HEK293 (cell line): Measurements from ENCODE around the gene SH3BGR.

Experiments
- CTCF ChIA-PET: fragments of 350-600 bp; formaldehyde crosslinking; extraction: SDS; loops from one replicate; lab custom pipeline; 2021; ENCODE audit warnings: antibody characterized with exemption; lab: Yijun Ruan, JAX
- POLR2A ChIA-PET: fragments of 300-600 bp; formaldehyde crosslinking; extraction: SDS; loops from one replicate; lab custom pipeline; 2020; ENCODE audit warnings: antibody characterized with exemption, inconsistent platforms; lab: Yijun Ruan, JAX
- H3K27ac ChIP-seq: fragments of 200-500 bp; sonication (Bioruptor generic); 2 replicates; pipeline ENCODE4 v1.5.1; 2014; ENCODE audit warnings: low read depth, low read length, control low read depth, inconsistent platforms; ENCODE audit errors: extremely low read depth
- H3K36me3 ChIP-seq, 2 experiments: fragments of 200-500 bp in 1 of 2; sonication (Bioruptor generic) in 1 of 2; 1 replicate in 1 of 2; 2 replicates in 1 of 2; pipeline ENCODE4 v1.5.1; 2014 to 2017; ENCODE audit warnings: inconsistent platforms in 2 of 2, low read length in 2 of 2; ENCODE audit not compliant: control insufficient read depth in 2 of 2, insufficient read depth in 1 of 2
- H3K4me1 ChIP-seq: fragments of 200-500 bp; sonication (Bioruptor generic); 2 replicates; pipeline ENCODE4 v1.5.1; 2014; ENCODE audit warnings: mild to moderate bottlenecking, low read length, inconsistent platforms; ENCODE audit not compliant: control insufficient read depth, insufficient read depth
- H3K4me3 ChIP-seq: 2 replicates; pipeline ENCODE4 v1.5.1; 2011; ENCODE audit warnings: low read depth, mild to moderate bottlenecking, control low read depth, low read length, moderate library complexity
- H3K9me3 ChIP-seq: fragments of 200-500 bp; sonication (Bioruptor generic); 2 replicates; pipeline ENCODE4 v1.5.1; 2014; ENCODE audit warnings: low read depth, low read length, inconsistent platforms; ENCODE audit not compliant: control insufficient read depth, insufficient read depth
- KLF1 ChIP-seq: fragments of 450-650 bp; formaldehyde crosslinking; IDR thresholded peaks from 2 replicates; pipeline ENCODE4 v1.5.1; 2016; ENCODE audit warnings: missing biosample characterization, missing genetic modification characterization
- KLF7 ChIP-seq: fragments of 450-650 bp; formaldehyde crosslinking; IDR thresholded peaks from 2 replicates; pipeline ENCODE4 v1.5.1; 2016; ENCODE audit warnings: missing biosample characterization, missing genetic modification characterization, borderline replicate concordance
- OSR2 ChIP-seq: fragments of 450-650 bp; formaldehyde crosslinking; IDR thresholded peaks from 2 replicates; pipeline ENCODE4 v1.5.1; 2016; ENCODE audit warnings: missing biosample characterization, missing genetic modification characterization
- YY1 ChIP-seq: fragments of 450-650 bp; formaldehyde crosslinking; IDR thresholded peaks from 2 replicates; pipeline ENCODE4 v1.5.1; 2018; ENCODE audit warnings: missing biosample characterization, missing genetic modification characterization
- ZNF138 ChIP-seq: fragments of 450-650 bp; formaldehyde crosslinking; IDR thresholded peaks from 2 replicates; pipeline ENCODE4 v1.5.1; 2016; ENCODE audit warnings: missing biosample characterization, missing genetic modification characterization, borderline replicate concordance
- ZNF16 ChIP-seq: fragments of 450-650 bp; formaldehyde crosslinking; IDR thresholded peaks from 2 replicates; pipeline ENCODE4 v1.5.1; 2016; ENCODE audit warnings: low read depth, missing biosample characterization, missing genetic modification characterization
- ZNF184 ChIP-seq: fragments of 450-650 bp; IDR thresholded peaks from 2 replicates; pipeline ENCODE4 v1.5.1; 2018; ENCODE audit warnings: missing biosample characterization, mild to moderate bottlenecking, missing genetic modification characterization
- ZNF2 ChIP-seq: fragments of 450-650 bp; formaldehyde crosslinking; IDR thresholded peaks from 2 replicates; pipeline ENCODE4 v1.5.1; 2016; ENCODE audit warnings: missing biosample characterization, missing genetic modification characterization
- ZNF221 ChIP-seq: fragments of 450-650 bp; formaldehyde crosslinking; IDR thresholded peaks from 2 replicates; pipeline ENCODE4 v1.5.1; 2017; ENCODE audit warnings: missing biosample characterization, missing genetic modification characterization, borderline replicate concordance
- ZNF302 ChIP-seq: fragments of 450-650 bp; formaldehyde crosslinking; IDR thresholded peaks from 2 replicates; pipeline ENCODE4 v1.5.1; 2016; ENCODE audit warnings: missing biosample characterization, missing genetic modification characterization, low read depth
- ZNF530 ChIP-seq: fragments of 450-650 bp; formaldehyde crosslinking; IDR thresholded peaks from 2 replicates; pipeline ENCODE4 v1.5.1; 2016; ENCODE audit warnings: low read depth, missing biosample characterization, missing genetic modification characterization
- ZNF544 ChIP-seq: fragments of 450-650 bp; formaldehyde crosslinking; IDR thresholded peaks from 2 replicates; pipeline ENCODE4 v1.5.0; 2017; ENCODE audit warnings: missing biosample characterization, missing genetic modification characterization
- ZNF600 ChIP-seq: fragments of 450-650 bp; formaldehyde crosslinking; IDR thresholded peaks from 2 replicates; pipeline ENCODE4 v1.5.1; 2016; ENCODE audit warnings: missing biosample characterization, missing genetic modification characterization
- ZNF621 ChIP-seq: fragments of 450-650 bp; formaldehyde crosslinking; IDR thresholded peaks from 2 replicates; pipeline ENCODE4 v1.5.1; 2017; ENCODE audit warnings: missing biosample characterization, missing genetic modification characterization
- ZNF629 ChIP-seq: fragments of 450-650 bp; formaldehyde crosslinking; IDR thresholded peaks from 2 replicates; pipeline ENCODE4 v1.5.1; 2017; ENCODE audit warnings: missing biosample characterization, missing genetic modification characterization
- ZNF660 ChIP-seq: fragments of 450-650 bp; IDR thresholded peaks from 2 replicates; pipeline ENCODE4 v1.5.1; 2018; ENCODE audit warnings: missing biosample characterization, mild to moderate bottlenecking, missing genetic modification characterization
- ZSCAN16 ChIP-seq: fragments of 450-650 bp; formaldehyde crosslinking; IDR thresholded peaks from 2 replicates; pipeline ENCODE4 v1.5.1; 2016; ENCODE audit warnings: missing biosample characterization, missing genetic modification characterization
- TF ChIP-seq, protein P1 (sequence below): fragments of 450-650 bp; formaldehyde crosslinking; IDR thresholded peaks from 2 replicates; pipeline ENCODE4 v1.5.1; 2016; ENCODE audit warnings: missing biosample characterization, missing genetic modification characterization
- TF ChIP-seq, protein P2 (sequence below): fragments of 450-650 bp; formaldehyde crosslinking; IDR thresholded peaks from 2 replicates; pipeline ENCODE4 v1.5.1; 2016; ENCODE audit warnings: missing biosample characterization, missing genetic modification characterization, low read depth
- TF ChIP-seq, protein P3 (sequence below): fragments of 450-650 bp; formaldehyde crosslinking; IDR thresholded peaks from 2 replicates; pipeline ENCODE4 v1.5.1; 2016; ENCODE audit warnings: missing biosample characterization, missing genetic modification characterization
- TF ChIP-seq, protein P4 (sequence below): fragments of 450-650 bp; formaldehyde crosslinking; IDR thresholded peaks from 2 replicates; pipeline ENCODE4 v1.5.1; 2016; ENCODE audit warnings: missing biosample characterization, missing genetic modification characterization, borderline replicate concordance
- TF ChIP-seq, protein P5 (sequence below): sonication (generic); formaldehyde crosslinking; IDR thresholded peaks from 2 replicates; pipeline ENCODE4 v1.8.1; 2022; ENCODE audit warnings: mild to moderate bottlenecking, moderate library complexity, missing genetic modification reagents
- TF ChIP-seq, protein P6 (sequence below): fragments of 450-650 bp; formaldehyde crosslinking; IDR thresholded peaks from 2 replicates; pipeline ENCODE4 v1.5.1; 2017; ENCODE audit warnings: missing biosample characterization, missing genetic modification characterization

Gene SH3BGR

DNA sequence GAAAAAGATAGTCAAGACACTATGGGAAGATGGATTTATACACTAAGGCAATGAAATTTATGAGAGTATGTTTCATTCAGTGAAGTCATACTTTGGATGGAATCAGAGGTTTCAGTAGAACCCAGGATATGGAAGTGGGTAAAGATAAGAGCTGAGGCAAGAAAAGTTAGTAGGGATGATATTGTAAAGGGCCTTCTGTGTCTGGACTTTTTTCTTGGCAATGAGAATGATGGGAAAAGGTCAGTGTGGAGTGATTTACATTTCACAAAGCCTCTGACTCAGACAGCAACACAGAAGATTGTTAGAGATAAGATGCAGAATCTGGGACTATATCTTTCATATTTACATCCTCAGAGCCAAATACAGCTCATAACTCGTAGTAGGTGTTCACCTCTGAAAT is 32.1 kb downstream of the SH3BGR start:
- no peaks in the 10 kb centered on the region for H3K36me3 ChIP-seq
- H3K4me3 ChIP-seq = no peak overlapping the region
- POLR2A ChIA-PET = no interaction called here
- peaks cover 8% of the 10 kb centered on the region for H3K4me1 ChIP-seq
- TF ChIP-seq ZNF621 (tag by site-specific recombination) (no peak), ZNF660 (tag by site-specific recombination) (no peak), ZNF530 (tag by site-specific recombination) (no peak), ZNF600 (tag by site-specific recombination) (0 out of 2 replicates have a peak, but pooled peaks have one; percentile 42), OSR2 (tag by site-specific recombination) (peak; percentile 19; the same call in 1 of the 2 replicates)
- TF ChIP-seq, all 188 proteins: peak for 2
- CTCF ChIA-PET = interaction anchor here (0.6 kb wide), 3 partner anchors 34 to 1587 kb away, joined by 3 to 4 read pairs (median 4); no protein-coding TSS in a partner anchor
- H3K9me3 ChIP-seq = no peaks in the 10 kb centered on the region
- H3K27ac ChIP-seq = no peak overlapping the region

DNA sequence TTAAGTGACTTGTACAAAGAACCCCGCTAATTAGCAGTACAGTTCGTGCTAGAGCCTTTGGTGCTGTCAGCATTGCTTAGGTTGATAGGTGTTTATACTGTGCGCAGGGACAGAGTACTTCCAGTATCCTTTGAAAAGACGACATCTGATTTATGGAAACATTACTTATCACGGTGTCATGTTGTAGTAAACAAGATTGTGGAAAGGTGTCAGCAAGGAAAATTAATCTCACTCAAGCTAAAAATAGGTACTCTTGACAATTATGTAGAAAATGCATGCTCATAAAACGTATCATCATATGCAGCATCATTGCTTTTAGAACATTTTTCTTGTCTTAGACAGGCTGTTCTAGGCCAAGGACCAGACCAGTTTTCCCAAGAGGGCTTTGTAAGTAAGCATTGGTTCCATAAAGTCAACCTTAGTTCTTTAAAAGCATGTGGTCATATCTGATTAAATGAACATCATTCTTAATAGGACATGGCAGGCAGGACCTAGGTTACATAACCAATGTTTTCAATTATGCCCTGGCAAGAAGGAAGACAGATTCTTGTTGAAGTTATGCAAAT is 33.0 kb downstream of the SH3BGR start:
- Histone ChIP-seq H3K4me3 (no peak overlapping the region), H3K4me1 (peaks cover 8% of the 10 kb centered on the region), H3K27ac (no peak overlapping the region), H3K36me3 (no peaks in the 10 kb centered on the region), H3K9me3 (no peaks in the 10 kb centered on the region)
- TF ChIP-seq, protein P1, sequence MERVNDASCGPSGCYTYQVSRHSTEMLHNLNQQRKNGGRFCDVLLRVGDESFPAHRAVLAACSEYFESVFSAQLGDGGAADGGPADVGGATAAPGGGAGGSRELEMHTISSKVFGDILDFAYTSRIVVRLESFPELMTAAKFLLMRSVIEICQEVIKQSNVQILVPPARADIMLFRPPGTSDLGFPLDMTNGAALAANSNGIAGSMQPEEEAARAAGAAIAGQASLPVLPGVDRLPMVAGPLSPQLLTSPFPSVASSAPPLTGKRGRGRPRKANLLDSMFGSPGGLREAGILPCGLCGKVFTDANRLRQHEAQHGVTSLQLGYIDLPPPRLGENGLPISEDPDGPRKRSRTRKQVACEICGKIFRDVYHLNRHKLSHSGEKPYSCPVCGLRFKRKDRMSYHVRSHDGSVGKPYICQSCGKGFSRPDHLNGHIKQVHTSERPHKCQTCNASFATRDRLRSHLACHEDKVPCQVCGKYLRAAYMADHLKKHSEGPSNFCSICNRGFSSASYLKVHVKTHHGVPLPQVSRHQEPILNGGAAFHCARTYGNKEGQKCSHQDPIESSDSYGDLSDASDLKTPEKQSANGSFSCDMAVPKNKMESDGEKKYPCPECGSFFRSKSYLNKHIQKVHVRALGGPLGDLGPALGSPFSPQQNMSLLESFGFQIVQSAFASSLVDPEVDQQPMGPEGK = no peak
- TF ChIP-seq KLF1 (tag by site-specific recombination) (no peak), YY1 (tag by site-specific recombination) (no peak), ZNF2 (tag by site-specific recombination) (no peak), ZNF184 (tag by site-specific recombination) (no peak), ZNF302 (no peak), ZSCAN16 (no peak), ZNF221 (no peak), KLF7 (tag by site-specific recombination) (no peak), ZNF544 (no peak), ZNF629 (no peak), ZNF16 (tag by site-specific recombination) (no peak), ZNF138 (no peak)
- TF ChIP-seq, protein P2, sequence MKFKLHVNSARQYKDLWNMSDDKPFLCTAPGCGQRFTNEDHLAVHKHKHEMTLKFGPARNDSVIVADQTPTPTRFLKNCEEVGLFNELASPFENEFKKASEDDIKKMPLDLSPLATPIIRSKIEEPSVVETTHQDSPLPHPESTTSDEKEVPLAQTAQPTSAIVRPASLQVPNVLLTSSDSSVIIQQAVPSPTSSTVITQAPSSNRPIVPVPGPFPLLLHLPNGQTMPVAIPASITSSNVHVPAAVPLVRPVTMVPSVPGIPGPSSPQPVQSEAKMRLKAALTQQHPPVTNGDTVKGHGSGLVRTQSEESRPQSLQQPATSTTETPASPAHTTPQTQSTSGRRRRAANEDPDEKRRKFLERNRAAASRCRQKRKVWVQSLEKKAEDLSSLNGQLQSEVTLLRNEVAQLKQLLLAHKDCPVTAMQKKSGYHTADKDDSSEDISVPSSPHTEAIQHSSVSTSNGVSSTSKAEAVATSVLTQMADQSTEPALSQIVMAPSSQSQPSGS (tag by site-specific recombination) = no peak
- TF ChIP-seq, protein P3, sequence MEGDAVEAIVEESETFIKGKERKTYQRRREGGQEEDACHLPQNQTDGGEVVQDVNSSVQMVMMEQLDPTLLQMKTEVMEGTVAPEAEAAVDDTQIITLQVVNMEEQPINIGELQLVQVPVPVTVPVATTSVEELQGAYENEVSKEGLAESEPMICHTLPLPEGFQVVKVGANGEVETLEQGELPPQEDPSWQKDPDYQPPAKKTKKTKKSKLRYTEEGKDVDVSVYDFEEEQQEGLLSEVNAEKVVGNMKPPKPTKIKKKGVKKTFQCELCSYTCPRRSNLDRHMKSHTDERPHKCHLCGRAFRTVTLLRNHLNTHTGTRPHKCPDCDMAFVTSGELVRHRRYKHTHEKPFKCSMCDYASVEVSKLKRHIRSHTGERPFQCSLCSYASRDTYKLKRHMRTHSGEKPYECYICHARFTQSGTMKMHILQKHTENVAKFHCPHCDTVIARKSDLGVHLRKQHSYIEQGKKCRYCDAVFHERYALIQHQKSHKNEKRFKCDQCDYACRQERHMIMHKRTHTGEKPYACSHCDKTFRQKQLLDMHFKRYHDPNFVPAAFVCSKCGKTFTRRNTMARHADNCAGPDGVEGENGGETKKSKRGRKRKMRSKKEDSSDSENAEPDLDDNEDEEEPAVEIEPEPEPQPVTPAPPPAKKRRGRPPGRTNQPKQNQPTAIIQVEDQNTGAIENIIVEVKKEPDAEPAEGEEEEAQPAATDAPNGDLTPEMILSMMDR = no peak
- TF ChIP-seq, protein P4, sequence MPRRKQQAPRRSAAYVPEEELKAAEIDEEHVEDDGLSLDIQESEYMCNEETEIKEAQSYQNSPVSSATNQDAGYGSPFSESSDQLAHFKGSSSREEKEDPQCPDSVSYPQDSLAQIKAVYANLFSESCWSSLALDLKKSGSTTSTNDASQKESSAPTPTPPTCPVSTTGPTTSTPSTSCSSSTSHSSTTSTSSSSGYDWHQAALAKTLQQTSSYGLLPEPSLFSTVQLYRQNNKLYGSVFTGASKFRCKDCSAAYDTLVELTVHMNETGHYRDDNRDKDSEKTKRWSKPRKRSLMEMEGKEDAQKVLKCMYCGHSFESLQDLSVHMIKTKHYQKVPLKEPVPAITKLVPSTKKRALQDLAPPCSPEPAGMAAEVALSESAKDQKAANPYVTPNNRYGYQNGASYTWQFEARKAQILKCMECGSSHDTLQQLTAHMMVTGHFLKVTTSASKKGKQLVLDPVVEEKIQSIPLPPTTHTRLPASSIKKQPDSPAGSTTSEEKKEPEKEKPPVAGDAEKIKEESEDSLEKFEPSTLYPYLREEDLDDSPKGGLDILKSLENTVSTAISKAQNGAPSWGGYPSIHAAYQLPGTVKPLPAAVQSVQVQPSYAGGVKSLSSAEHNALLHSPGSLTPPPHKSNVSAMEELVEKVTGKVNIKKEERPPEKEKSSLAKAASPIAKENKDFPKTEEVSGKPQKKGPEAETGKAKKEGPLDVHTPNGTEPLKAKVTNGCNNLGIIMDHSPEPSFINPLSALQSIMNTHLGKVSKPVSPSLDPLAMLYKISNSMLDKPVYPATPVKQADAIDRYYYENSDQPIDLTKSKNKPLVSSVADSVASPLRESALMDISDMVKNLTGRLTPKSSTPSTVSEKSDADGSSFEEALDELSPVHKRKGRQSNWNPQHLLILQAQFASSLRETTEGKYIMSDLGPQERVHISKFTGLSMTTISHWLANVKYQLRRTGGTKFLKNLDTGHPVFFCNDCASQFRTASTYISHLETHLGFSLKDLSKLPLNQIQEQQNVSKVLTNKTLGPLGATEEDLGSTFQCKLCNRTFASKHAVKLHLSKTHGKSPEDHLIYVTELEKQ (tag by site-specific recombination) = no peak
- TF ChIP-seq, protein P5, sequence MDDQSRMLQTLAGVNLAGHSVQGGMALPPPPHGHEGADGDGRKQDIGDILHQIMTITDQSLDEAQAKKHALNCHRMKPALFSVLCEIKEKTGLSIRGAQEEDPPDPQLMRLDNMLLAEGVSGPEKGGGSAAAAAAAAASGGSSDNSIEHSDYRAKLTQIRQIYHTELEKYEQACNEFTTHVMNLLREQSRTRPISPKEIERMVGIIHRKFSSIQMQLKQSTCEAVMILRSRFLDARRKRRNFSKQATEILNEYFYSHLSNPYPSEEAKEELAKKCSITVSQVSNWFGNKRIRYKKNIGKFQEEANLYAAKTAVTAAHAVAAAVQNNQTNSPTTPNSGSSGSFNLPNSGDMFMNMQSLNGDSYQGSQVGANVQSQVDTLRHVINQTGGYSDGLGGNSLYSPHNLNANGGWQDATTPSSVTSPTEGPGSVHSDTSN (CRISPR knock-in tag) = no peak
- TF ChIP-seq, protein P6, sequence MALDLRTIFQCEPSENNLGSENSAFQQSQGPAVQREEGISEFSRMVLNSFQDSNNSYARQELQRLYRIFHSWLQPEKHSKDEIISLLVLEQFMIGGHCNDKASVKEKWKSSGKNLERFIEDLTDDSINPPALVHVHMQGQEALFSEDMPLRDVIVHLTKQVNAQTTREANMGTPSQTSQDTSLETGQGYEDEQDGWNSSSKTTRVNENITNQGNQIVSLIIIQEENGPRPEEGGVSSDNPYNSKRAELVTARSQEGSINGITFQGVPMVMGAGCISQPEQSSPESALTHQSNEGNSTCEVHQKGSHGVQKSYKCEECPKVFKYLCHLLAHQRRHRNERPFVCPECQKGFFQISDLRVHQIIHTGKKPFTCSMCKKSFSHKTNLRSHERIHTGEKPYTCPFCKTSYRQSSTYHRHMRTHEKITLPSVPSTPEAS (tag by site-specific recombination) = no peak
- POLR2A ChIA-PET = interaction anchor here (0.7 kb wide), 1 partner anchor 94 kb away, joined by 4 read pairs; no protein-coding TSS in a partner anchor
- CTCF ChIA-PET = interaction anchor here (0.6 kb wide), 2 partner anchors 33 to 379 kb away, joined by 3 to 4 read pairs; no protein-coding TSS in a partner anchor
